AG04449 (cell line): ENCODE measurements around the gene AFAP1.

Experiments
- CTCF ChIA-PET: fragments of 350-600 bp; formaldehyde crosslinking; extraction: SDS; loops from one replicate; lab custom pipeline; 2021; ENCODE audit warnings: antibody characterized with exemption; lab: Yijun Ruan, JAX
- POLR2A ChIA-PET: fragments of 400-600, 350-600 bp; formaldehyde crosslinking; extraction: SDS; loops from one replicate; lab custom pipeline; 2020; ENCODE audit warnings: antibody characterized with exemption, inconsistent platforms; lab: Yijun Ruan, JAX
- DNase-seq: peaks from one replicate; pipeline ENCODE4 v3.0.0-alpha.2; 2010; ENCODE audit warnings: low read depth, low spot score
- H3K4me3 ChIP-seq: 2 replicates; pipeline ENCODE4 v1.5.1; 2011; ENCODE audit warnings: low read depth, mild to moderate bottlenecking, control low read depth, low read length
- TF ChIP-seq, protein P1 (sequence below): IDR thresholded peaks from one replicate; pipeline ENCODE4 v1.5.1; 2011; ENCODE audit warnings: mild to moderate bottlenecking, moderate library complexity, low read length, control low read depth, inconsistent platforms; ENCODE audit not compliant: insufficient read depth; ENCODE audit errors: missing control alignments

Gene AFAP1

DNA sequence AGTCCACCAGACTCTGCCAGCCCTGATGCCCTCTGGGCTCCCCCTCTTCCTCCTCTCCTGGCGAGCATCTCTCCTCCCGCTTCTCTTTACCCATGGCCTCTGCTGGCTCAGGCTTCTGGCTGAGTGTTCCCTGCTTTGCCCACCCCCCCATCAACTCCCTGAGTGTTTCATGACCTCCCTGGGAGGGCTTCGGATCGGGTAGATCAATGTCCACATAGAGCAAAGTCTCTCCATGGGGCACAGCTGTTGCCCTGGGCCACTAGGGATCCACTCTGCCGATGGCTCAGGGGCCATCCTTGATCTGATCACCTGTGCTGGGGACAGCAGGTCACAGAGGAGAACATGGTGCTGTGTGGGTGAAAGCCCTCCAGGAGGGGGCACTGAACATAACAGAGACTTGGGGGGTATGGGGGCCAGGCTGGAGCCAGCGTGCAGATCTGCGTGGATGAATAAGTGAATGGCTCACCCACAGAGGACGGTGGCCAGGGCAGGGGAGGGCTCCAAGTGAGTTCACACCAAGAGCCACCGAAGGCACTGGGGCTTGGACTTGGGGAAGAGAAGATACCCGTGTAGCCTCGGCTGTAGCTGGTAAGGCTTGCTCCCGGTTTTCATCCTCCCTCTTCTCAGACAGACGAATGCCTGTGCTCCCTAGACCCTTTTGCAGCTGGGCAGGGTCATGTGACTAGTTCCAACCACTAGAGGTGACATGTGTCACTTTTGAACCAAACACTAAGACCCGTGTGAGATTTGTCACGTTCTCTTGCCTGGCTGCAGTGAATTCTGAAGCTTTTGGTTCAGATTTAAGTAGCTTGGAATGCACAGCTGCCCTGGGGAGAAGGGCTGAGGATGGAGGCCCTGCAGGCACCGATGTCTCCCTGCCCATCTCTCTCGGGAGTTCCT is 23.2 kb upstream of the AFAP1 start:
- no peak overlapping the region for H3K4me3 ChIP-seq
- TF ChIP-seq, protein P1, sequence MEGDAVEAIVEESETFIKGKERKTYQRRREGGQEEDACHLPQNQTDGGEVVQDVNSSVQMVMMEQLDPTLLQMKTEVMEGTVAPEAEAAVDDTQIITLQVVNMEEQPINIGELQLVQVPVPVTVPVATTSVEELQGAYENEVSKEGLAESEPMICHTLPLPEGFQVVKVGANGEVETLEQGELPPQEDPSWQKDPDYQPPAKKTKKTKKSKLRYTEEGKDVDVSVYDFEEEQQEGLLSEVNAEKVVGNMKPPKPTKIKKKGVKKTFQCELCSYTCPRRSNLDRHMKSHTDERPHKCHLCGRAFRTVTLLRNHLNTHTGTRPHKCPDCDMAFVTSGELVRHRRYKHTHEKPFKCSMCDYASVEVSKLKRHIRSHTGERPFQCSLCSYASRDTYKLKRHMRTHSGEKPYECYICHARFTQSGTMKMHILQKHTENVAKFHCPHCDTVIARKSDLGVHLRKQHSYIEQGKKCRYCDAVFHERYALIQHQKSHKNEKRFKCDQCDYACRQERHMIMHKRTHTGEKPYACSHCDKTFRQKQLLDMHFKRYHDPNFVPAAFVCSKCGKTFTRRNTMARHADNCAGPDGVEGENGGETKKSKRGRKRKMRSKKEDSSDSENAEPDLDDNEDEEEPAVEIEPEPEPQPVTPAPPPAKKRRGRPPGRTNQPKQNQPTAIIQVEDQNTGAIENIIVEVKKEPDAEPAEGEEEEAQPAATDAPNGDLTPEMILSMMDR: no peak
- CTCF ChIA-PET: interaction anchor here (1.9 kb wide), 1 partner anchor 24 kb away, joined by 12 read pairs; no protein-coding TSS in a partner anchor
- POLR2A ChIA-PET: no interaction called here
- no peak for DNase-seq

GRCh38 chr4:7960790-7961655 is 21.4 kb upstream of the AFAP1 start:
- H3K4me3 ChIP-seq: no peak overlapping the region
- TF ChIP-seq, protein P1: no peak
- ChIA-PET CTCF (interaction anchor here (1.0 to 2.7 kb wide), 4 partner anchors 23 to 84 kb away, joined by 3 to 12 read pairs (median 6); no protein-coding TSS in a partner anchor), POLR2A (interaction anchor here (0.6 to 2.9 kb wide), 4 partner anchors 12 to 23 kb away, joined by 3 to 8 read pairs (median 5); partner anchors contain the start of gene AFAP1)
- peak; percentile 99 for DNase-seq

DNA sequence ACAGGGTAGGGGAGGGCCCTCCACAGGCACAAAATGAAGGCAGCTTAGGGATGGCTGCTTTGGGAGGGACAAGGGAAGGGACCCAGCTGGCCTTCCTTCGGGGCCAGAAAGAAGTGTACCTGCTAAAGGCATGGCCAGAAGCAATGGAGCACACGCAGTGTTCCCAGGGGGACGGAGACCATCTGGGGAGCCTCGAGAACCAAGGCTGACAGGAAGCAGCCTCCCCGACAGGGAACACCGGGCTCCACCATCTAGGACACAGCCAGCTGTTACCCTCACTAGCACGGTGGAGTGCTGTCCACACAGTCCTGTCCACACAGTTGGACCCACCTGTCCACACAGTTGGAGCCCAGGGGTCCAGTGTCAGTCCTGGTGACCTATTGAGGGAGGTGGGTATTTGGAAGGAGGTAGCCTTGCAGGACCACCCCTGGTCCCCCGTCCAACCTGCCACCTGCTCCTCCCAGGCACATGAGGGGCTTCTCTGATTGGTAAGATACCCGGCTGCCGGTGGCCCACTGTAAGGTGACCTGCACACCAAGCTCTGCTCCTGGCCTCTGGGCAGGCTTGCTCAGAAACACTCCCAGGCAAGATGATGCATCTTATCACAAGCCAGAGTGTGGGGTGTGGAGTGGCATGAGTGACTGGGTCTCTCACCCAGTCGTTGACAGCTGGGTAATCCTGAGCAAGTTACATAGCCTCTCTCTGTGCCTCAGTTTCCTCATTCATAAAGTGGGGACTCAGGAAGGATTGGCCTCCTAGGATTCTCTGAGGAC is 20.5 kb upstream of the AFAP1 start:
- ChIA-PET CTCF (interaction anchor here (0.6 to 2.7 kb wide), 7 partner anchors 23 to 158 kb away, joined by 3 to 8 read pairs (median 3); no protein-coding TSS in a partner anchor), POLR2A (interaction anchor here (1.3 to 2.9 kb wide), 3 partner anchors 12 to 22 kb away, joined by 4 to 8 read pairs (median 6); partner anchors contain the start of gene AFAP1)
- no peak for DNase-seq

DNA sequence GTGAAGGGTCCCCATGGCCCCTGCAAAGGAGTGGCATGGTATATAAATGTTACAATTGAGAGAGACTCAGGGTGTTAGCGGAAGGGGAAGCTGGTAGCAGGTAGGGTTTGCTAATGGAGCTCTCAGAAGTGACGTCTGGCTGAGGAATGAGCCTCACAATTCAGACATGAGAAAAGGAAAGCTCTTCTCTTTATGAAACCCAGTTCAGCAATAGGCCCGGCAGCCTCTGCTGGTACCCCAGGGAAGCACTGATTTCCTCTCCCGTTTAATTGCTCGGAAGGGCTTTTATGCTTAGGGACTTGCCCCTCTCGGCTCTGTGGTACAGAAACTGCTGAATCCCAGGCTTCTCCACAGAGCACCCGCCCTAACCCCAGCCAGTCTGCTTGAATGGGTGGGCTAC is 19.4 kb upstream of the AFAP1 start:
- TF ChIP-seq, protein P1: peak; percentile 4
- no peak for DNase-seq
- H3K4me3 ChIP-seq: no peak overlapping the region
- ChIA-PET POLR2A (interaction anchor here (2.9 kb wide), 1 partner anchor 19 kb away, joined by 8 read pairs; the partner anchor contains the start of gene AFAP1), CTCF (interaction anchor here (0.9 to 2.7 kb wide), 5 partner anchors 20 to 157 kb away, joined by 3 to 8 read pairs (median 6); partner anchors contain the start of gene AFAP1)

More for the DNA sequence above, 20.5 kb upstream of the AFAP1 start:
- TF ChIP-seq, protein P1: no peak
- H3K4me3 ChIP-seq: no peak overlapping the region

GRCh38 chr4:7956934-7957656 is 17.4 kb upstream of the AFAP1 start:
- POLR2A ChIA-PET: no interaction called here
- DNase-seq: no peak
- H3K4me3 ChIP-seq: no peak overlapping the region
- CTCF ChIA-PET: interaction anchor here (1.1 to 1.2 kb wide), 2 partner anchors 30 to 155 kb away, joined by 3 read pairs; no protein-coding TSS in a partner anchor
- TF ChIP-seq, protein P1: no peak
